ENCODE results near the gene MTX3. TPM values are rescaled to one million over a fixed set of nuclear protein-coding genes. Genes with fewer than 3 reads are reported as not detected.
A peak's percentile ranks its signal among the peaks of the same experiment; 100 is the strongest.

The MTX3 gene
- total and polyA plus RNA-seq, 7 experiments from 2014 or later: 2.1 to 31.0 (median 17.7) TPM

DNA sequence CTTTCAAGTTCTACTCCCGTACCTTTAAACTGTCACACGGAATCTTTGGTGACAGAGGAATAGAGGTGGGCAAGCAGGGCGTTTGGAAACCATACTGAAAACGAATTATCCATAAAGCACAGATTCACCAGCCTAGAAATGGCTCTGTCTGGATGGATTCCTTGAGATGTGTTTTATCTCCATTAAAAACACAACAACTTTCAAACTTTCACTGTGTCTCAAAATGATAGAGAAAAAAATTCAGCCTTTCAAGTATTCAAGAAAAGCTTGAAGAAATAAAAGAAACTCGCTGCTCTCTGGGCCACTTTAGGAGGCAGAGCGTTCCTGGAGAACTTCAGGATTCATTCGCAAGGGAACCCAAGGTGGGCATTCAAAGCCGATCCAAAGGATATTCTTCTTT, 43.5 kb upstream of the MTX3 start:
- H3K27ac Mint-ChIP-seq: no peak overlapping the region
- H3K36me3 Mint-ChIP-seq: peaks cover 0 to 4% (median 0%) of the 10 kb centered on the region in 5 donors
- ChIA-PET CTCF (no interaction called here), POLR2A (no interaction called here)
- H3K9me3 ChIP-seq (ENCODE audit: control insufficient read depth in 2 of 3, low read length in 3 of 3): no peaks in the 10 kb centered on the region
- H3K4me1 ChIP-seq (ENCODE audit: control insufficient read depth in 2 of 2, insufficient read depth in 2 of 2, low read length in 2 of 2): peaks cover 0 to 11% of the 10 kb centered on the region in 2 donors
- H3K4me3 ChIP-seq (ENCODE audit: low read length): no peak overlapping the region
- no peak for ATAC-seq
- peak overlapping the region; percentile 51 to 81 (median 68) for H3K4me3 Mint-ChIP-seq
- H3K27me3 ChIP-seq (ENCODE audit: control insufficient read depth in 2 of 2, insufficient read depth in 2 of 2, low read length in 2 of 2): peaks cover 0 to 17% of the 10 kb centered on the region in 2 donors
- H3K27ac ChIP-seq (ENCODE audit: low read depth, low read length): no peak overlapping the region
- H3K27me3 Mint-ChIP-seq: peaks cover 50 to 66% (median 58%) of the 10 kb centered on the region in 5 donors
- H3K4me1 Mint-ChIP-seq: peaks cover 0 to 27% (median 18%) of the 10 kb centered on the region in 7 donors
- DNase-seq: no peak
- H3K36me3 ChIP-seq (ENCODE audit: control insufficient read depth in 2 of 3, insufficient read depth in 3 of 3, low read length in 3 of 3): no peaks in the 10 kb centered on the region
- intact Hi-C loops (cut with micrococcal nuclease): no loop called here
- H3K9me3 Mint-ChIP-seq: peaks cover 0 to 1% (median 0%) of the 10 kb centered on the region in 11 donors

DNA sequence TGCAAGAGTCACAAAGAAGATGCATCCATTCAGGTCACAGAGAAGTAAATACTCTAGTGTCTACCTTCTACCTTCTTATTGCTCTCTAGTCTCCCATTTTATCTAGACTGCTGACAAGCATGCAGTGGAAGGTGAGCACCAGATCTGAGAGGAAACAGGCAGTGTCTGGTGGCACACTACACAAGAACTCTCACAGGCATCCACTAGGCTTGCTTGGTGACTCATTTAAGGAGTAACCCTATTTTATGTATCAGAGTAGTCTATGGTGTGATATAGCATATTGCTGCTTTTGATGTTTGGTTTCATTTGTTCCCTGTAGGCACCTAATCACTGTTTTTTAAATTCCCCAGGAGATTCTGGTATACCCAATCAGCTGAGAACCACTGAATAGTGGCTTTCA, 42.5 kb upstream of the MTX3 start:
- Mint-ChIP-seq H3K36me3 (peaks cover 0 to 4% (median 0%) of the 10 kb centered on the region in 5 donors), H3K9me3 (peaks cover 0 to 2% (median 0%) of the 10 kb centered on the region in 11 donors), H3K27ac (no peak overlapping the region), H3K4me3 (no peak overlapping the region), H3K27me3 (peaks cover 50 to 63% (median 55%) of the 10 kb centered on the region in 5 donors), H3K4me1 (peaks cover 0 to 27% (median 18%) of the 10 kb centered on the region in 7 donors)
- POLR2A ChIA-PET: no interaction called here
- Histone ChIP-seq H3K27ac (ENCODE audit: low read depth, low read length) (no peak overlapping the region), H3K4me1 (ENCODE audit: control insufficient read depth in 2 of 2, insufficient read depth in 2 of 2, low read length in 2 of 2) (peaks cover 0 to 11% of the 10 kb centered on the region in 2 donors), H3K9me3 (ENCODE audit: control insufficient read depth in 2 of 3, low read length in 3 of 3) (no peaks in the 10 kb centered on the region), H3K27me3 (ENCODE audit: control insufficient read depth in 2 of 2, insufficient read depth in 2 of 2, low read length in 2 of 2) (peaks cover 0 to 12% of the 10 kb centered on the region in 2 donors), H3K36me3 (ENCODE audit: control insufficient read depth in 2 of 3, insufficient read depth in 3 of 3, low read length in 3 of 3) (no peaks in the 10 kb centered on the region), H3K4me3 (ENCODE audit: low read length) (no peak overlapping the region)
- ATAC-seq: no peak
- CTCF ChIA-PET: no interaction called here
- DNase-seq: no peak
- intact Hi-C loops (cut with micrococcal nuclease): loop anchor here in 1 of 2 donors (1.0 kb wide), 1 partner anchor 42 kb away; the partner anchor contains the start of gene MTX3

DNA sequence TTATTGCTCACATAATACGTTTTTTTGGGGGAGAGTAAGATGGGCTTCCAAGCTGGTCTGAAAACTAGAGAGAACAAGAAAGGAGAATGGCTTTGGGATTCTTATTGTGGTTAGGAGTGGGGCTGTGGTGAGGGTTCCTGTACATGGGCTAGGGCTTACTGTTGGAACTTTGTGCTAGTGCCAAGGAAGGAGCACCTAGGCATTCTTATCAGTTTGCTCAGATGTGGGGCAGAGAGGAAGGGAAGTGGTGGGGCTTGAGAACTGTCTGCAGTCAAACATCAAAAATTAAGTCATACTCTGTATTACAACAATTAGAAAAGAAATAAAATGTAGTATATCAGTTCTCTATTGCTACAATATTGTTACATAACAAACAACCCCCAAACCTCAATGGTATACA, 40.0 kb upstream of the MTX3 start:
- H3K36me3 ChIP-seq (ENCODE audit: control insufficient read depth in 2 of 3, insufficient read depth in 3 of 3, low read length in 3 of 3): no peaks in the 10 kb centered on the region
- H3K27me3 Mint-ChIP-seq: peaks cover 34 to 51% (median 46%) of the 10 kb centered on the region in 5 donors
- ChIA-PET POLR2A (no interaction called here), CTCF (interaction anchor here (0.6 kb wide), 2 partner anchors 59 to 278 kb away, joined by 3 to 4 read pairs; no protein-coding TSS in a partner anchor)
- intact Hi-C loops (cut with micrococcal nuclease): no loop called here
- ATAC-seq (no peak), DNase-seq (no peak)
- no peak overlapping the region for H3K27ac ChIP-seq (ENCODE audit: low read depth, low read length)
- peaks cover 0 to 4% of the 10 kb centered on the region in 2 donors for H3K27me3 ChIP-seq (ENCODE audit: control insufficient read depth in 2 of 2, insufficient read depth in 2 of 2, low read length in 2 of 2)
- H3K4me3 Mint-ChIP-seq: no peak overlapping the region
- H3K4me1 Mint-ChIP-seq: peaks cover 0 to 28% (median 18%) of the 10 kb centered on the region in 7 donors
- H3K4me1 ChIP-seq (ENCODE audit: control insufficient read depth in 2 of 2, insufficient read depth in 2 of 2, low read length in 2 of 2): peaks cover 0 to 11% of the 10 kb centered on the region in 2 donors
- H3K4me3 ChIP-seq (ENCODE audit: low read length): no peak overlapping the region
- H3K9me3 Mint-ChIP-seq: peaks cover 0 to 3% (median 0%) of the 10 kb centered on the region in 11 donors
- H3K9me3 ChIP-seq (ENCODE audit: control insufficient read depth in 2 of 3, low read length in 3 of 3): no peaks in the 10 kb centered on the region
- H3K36me3 Mint-ChIP-seq: peaks cover 0 to 4% (median 0%) of the 10 kb centered on the region in 5 donors
- H3K27ac Mint-ChIP-seq: no peak overlapping the region

DNA sequence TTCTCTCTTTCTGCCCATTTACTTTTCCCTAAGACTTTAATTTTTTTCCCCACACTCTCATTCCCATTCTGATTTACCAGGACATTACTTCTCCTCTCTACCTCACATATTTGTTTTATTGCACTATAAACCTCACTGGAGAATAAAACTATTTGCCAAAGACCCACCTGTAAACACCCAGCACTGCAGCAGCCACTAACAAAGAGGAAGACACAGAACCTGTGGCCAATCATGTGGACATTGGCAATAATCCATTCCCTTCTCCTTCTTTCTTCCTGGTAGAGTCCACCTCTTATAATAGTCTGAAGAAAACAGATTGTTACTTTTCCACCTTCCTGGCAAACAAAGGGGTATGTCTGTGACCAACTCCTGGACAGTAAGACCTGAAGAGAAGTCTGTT, 35.8 kb upstream of the MTX3 start:
- Histone ChIP-seq H3K27ac (ENCODE audit: low read depth, low read length) (no peak overlapping the region), H3K4me3 (ENCODE audit: low read length) (no peak overlapping the region), H3K9me3 (ENCODE audit: control insufficient read depth in 2 of 3, low read length in 3 of 3) (no peaks in the 10 kb centered on the region), H3K36me3 (ENCODE audit: control insufficient read depth in 2 of 3, insufficient read depth in 3 of 3, low read length in 3 of 3) (no peaks in the 10 kb centered on the region), H3K4me1 (ENCODE audit: control insufficient read depth in 2 of 2, insufficient read depth in 2 of 2, low read length in 2 of 2) (peaks cover 0 to 8% of the 10 kb centered on the region in 2 donors), H3K27me3 (ENCODE audit: control insufficient read depth in 2 of 2, insufficient read depth in 2 of 2, low read length in 2 of 2) (no peaks in the 10 kb centered on the region)
- DNase-seq (no peak), ATAC-seq (no peak)
- Mint-ChIP-seq H3K9me3 (peaks cover 0 to 3% (median 0%) of the 10 kb centered on the region in 11 donors), H3K27ac (peak overlapping the region in 1 of 9 donors; percentile 0), H3K27me3 (peaks cover 0 to 31% (median 16%) of the 10 kb centered on the region in 5 donors), H3K4me1 (peaks cover 0 to 14% (median 8%) of the 10 kb centered on the region in 7 donors), H3K4me3 (no peak overlapping the region), H3K36me3 (no peaks in the 10 kb centered on the region)
- POLR2A ChIA-PET: no interaction called here
- intact Hi-C loops (cut with micrococcal nuclease): no loop called here
- CTCF ChIA-PET: no interaction called here

DNA sequence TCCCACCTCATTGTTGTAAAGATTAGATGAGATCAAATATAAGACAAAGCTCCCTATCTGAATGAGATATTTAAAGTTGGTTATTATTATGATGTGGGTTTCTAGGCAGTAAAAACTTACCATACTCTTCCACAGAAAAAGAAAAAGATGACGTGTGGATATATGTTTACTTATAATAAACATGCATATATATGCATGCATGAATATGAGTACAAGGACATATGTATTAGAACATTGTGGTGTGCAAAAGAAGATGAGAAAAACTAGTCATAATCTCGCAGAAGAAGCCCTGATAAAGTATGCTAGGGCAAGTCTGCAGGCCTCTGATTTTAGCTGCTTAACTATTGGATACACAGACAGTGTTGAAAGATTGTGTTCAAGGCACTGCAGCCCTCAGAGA, 34.0 kb upstream of the MTX3 start:
- H3K4me1 ChIP-seq (ENCODE audit: control insufficient read depth in 2 of 2, insufficient read depth in 2 of 2, low read length in 2 of 2): no peaks in the 10 kb centered on the region
- POLR2A ChIA-PET: no interaction called here
- peaks cover 0 to 4% (median 0%) of the 10 kb centered on the region in 7 donors for H3K4me1 Mint-ChIP-seq
- CTCF ChIA-PET: no interaction called here
- no peaks in the 10 kb centered on the region for H3K36me3 ChIP-seq (ENCODE audit: control insufficient read depth in 2 of 3, insufficient read depth in 3 of 3, low read length in 3 of 3)
- peaks cover 0 to 33% (median 6%) of the 10 kb centered on the region in 5 donors for H3K27me3 Mint-ChIP-seq
- peaks cover 0 to 3% (median 0%) of the 10 kb centered on the region in 11 donors for H3K9me3 Mint-ChIP-seq
- H3K9me3 ChIP-seq (ENCODE audit: control insufficient read depth in 2 of 3, low read length in 3 of 3): no peaks in the 10 kb centered on the region
- H3K27me3 ChIP-seq (ENCODE audit: control insufficient read depth in 2 of 2, insufficient read depth in 2 of 2, low read length in 2 of 2): no peaks in the 10 kb centered on the region
- H3K36me3 Mint-ChIP-seq: no peaks in the 10 kb centered on the region
- intact Hi-C loops (cut with micrococcal nuclease): no loop called here
- DNase-seq (no peak), ATAC-seq (no peak)
- no peak overlapping the region for H3K4me3 Mint-ChIP-seq
- no peak overlapping the region for H3K27ac ChIP-seq (ENCODE audit: low read depth, low read length)
- H3K27ac Mint-ChIP-seq: no peak overlapping the region
- H3K4me3 ChIP-seq (ENCODE audit: low read length): no peak overlapping the region

DNA sequence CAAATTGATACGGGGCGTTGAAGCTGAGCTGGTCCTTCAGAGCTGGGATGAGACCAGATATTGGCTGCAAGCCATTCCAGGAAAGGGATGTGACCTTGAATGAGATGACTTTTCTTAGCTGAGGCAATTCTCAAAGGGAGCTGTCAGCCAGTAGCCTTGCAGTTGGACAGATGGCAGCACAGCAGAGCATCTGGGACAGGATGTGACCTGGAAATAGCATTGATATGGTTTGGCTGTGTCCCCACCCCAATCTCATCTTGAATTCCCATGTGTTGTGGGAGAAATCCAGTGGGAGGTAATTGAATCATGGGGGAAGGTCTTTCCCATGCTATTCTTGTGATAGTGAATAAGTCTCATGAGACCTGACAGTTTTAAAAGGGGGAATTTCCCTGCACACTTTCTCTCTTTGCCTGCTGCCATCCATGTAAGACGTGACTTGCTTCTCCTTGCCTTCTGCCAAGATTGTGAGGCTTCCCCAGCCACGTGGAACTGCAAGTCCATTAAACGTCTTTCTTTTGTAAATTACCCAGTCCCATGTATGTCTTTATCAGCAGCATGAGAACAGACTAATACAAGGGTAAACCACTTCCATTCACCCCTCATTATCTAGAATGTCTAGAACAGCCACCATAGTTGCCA, 19.8 kb upstream of the MTX3 start:
- no peak overlapping the region for H3K4me3 Mint-ChIP-seq
- Histone ChIP-seq H3K4me1 (ENCODE audit: control insufficient read depth in 2 of 2, insufficient read depth in 2 of 2, low read length in 2 of 2) (no peaks in the 10 kb centered on the region), H3K36me3 (ENCODE audit: control insufficient read depth in 2 of 3, insufficient read depth in 3 of 3, low read length in 3 of 3) (no peaks in the 10 kb centered on the region), H3K27ac (ENCODE audit: low read depth, low read length) (no peak overlapping the region), H3K27me3 (ENCODE audit: control insufficient read depth in 2 of 2, insufficient read depth in 2 of 2, low read length in 2 of 2) (no peaks in the 10 kb centered on the region), H3K4me3 (ENCODE audit: low read length) (no peak overlapping the region), H3K9me3 (ENCODE audit: control insufficient read depth in 2 of 3, low read length in 3 of 3) (no peaks in the 10 kb centered on the region)
- H3K4me1 Mint-ChIP-seq: no peaks in the 10 kb centered on the region
- H3K27me3 Mint-ChIP-seq: peaks cover 0 to 5% (median 0%) of the 10 kb centered on the region in 5 donors
- DNase-seq (no peak), ATAC-seq (no peak)
- H3K9me3 Mint-ChIP-seq: peaks cover 0 to 4% (median 0%) of the 10 kb centered on the region in 11 donors
- peaks cover 4 to 12% (median 11%) of the 10 kb centered on the region in 5 donors for H3K36me3 Mint-ChIP-seq
- POLR2A ChIA-PET: interaction anchor here (0.6 to 0.8 kb wide), 2 partner anchors 167 to 1707 kb away, joined by 3 read pairs; no protein-coding TSS in a partner anchor
- intact Hi-C loops (cut with micrococcal nuclease): no loop called here
- no peak overlapping the region for H3K27ac Mint-ChIP-seq
- CTCF ChIA-PET: interaction anchor here (0.6 kb wide), 1 partner anchor 74 kb away, joined by 3 read pairs; no protein-coding TSS in a partner anchor
